Measurements from ENCODE around the gene ENDOU.

DNA sequence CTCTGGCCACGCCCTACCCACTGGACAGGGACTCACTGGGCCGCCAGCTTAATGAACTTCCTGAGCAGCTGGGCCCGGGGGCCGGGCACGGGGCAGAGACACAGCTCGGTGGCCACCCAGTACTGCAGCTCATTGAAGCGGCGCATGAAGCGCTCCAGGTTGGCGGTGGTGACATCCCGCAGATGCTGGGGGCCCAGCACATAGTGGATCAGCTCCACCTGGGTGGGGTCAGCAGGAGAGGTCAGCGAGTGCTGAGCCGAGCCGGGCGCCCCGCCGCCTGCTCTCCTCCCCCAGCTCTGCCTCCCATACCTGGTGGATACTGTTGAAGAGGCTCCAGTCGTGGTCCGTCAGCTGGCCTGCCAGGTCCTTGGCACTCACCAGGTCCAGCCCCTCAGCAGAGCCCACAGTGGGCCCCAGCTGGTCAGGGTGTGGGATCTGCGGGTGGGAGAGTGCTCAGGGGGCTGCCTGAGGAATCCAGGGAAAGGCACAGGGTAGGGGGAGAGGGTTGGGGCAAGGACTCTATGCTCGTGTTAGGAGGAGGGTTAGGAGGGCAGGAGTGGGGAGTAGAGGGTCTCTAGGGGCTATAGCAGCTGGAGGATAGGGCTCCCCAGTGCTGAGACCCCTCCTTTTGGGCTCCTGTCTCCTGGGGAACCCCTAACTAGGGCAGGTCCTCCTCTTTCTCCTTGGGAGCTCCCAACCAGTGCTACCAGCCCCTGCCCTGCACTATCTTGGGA lies 15.5 kb upstream of the ENDOU start:
- TF ChIP-seq, protein P1, sequence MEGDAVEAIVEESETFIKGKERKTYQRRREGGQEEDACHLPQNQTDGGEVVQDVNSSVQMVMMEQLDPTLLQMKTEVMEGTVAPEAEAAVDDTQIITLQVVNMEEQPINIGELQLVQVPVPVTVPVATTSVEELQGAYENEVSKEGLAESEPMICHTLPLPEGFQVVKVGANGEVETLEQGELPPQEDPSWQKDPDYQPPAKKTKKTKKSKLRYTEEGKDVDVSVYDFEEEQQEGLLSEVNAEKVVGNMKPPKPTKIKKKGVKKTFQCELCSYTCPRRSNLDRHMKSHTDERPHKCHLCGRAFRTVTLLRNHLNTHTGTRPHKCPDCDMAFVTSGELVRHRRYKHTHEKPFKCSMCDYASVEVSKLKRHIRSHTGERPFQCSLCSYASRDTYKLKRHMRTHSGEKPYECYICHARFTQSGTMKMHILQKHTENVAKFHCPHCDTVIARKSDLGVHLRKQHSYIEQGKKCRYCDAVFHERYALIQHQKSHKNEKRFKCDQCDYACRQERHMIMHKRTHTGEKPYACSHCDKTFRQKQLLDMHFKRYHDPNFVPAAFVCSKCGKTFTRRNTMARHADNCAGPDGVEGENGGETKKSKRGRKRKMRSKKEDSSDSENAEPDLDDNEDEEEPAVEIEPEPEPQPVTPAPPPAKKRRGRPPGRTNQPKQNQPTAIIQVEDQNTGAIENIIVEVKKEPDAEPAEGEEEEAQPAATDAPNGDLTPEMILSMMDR (conservative IDR thresholded peaks at IDR 0.05; ENCODE audit: low read depth, low read length), result no peak
- TF ChIP-seq EZH2phosphoT487 (IDR thresholded peaks at IDR 0.05; ENCODE audit: borderline replicate concordance, low read length), result no peak

Measured in PC-3 (cell line).